OCI-M2 (cell line): ENCODE data around the gene CCDC73.
"Not testable (repeated sequence)": the region's sequence is repeated elsewhere in the genome, so short reads cannot be mapped to it uniquely, and the experiment has no call there.

Experiments used
- DNase-seq: peaks from one replicate; lab custom pipeline; 2025; ENCODE audit not compliant: unreplicated experiment; lab: John Stamatoyannopoulos, UW

The CCDC73 gene

GRCh38 chr11:32706985-32707741 lies 87.3 kb downstream of the CCDC73 start:
- DNase-seq: no peak

- no peak for DNase-seq
Observed at GRCh38 chr11:32705309-32706033, 89.0 kb downstream of the CCDC73 start.

GRCh38 chr11:32704775-32705174 lies 89.7 kb downstream of the CCDC73 start:
- DNase-seq: no peak

GRCh38 chr11:32704261-32704660 lies 90.2 kb downstream of the CCDC73 start:
- DNase-seq: no peak

GRCh38 chr11:32701616-32702015 lies 92.8 kb downstream of the CCDC73 start:
- DNase-seq: no peak

GRCh38 chr11:32698579-32698978 lies 95.9 kb downstream of the CCDC73 start:
- DNase-seq: no peak

GRCh38 chr11:32671051-32671450 lies 123.4 kb downstream of the CCDC73 start:
- no peak for DNase-seq

- no peak for DNase-seq
Observed at GRCh38 chr11:32659672-32660071, 134.8 kb downstream of the CCDC73 start.

- DNase-seq: no peak
Observed at GRCh38 chr11:32658639-32659406, 135.6 kb downstream of the CCDC73 start.

GRCh38 chr11:32643526-32643925 lies 150.9 kb downstream of the CCDC73 start:
- DNase-seq: no peak

- DNase-seq: no peak
Observed at GRCh38 chr11:32641361-32641760, 153.1 kb downstream of the CCDC73 start.

- no peak for DNase-seq
Observed at GRCh38 chr11:32635819-32636218, 158.6 kb downstream of the CCDC73 start.

GRCh38 chr11:32630844-32631243 lies 163.6 kb downstream of the CCDC73 start:
- no peak for DNase-seq

- no peak for DNase-seq
Observed at GRCh38 chr11:32616903-32617302, 177.6 kb downstream of the CCDC73 start.

- DNase-seq: no peak
Observed at GRCh38 chr11:32615422-32615821, 179.0 kb downstream of the CCDC73 start.

GRCh38 chr11:32613500-32614151 lies 180.8 kb downstream of the CCDC73 start:
- no peak for DNase-seq

- DNase-seq: no peak
Observed at GRCh38 chr11:32610797-32611352, 183.6 kb downstream of the CCDC73 start.

- DNase-seq: not testable (repeated sequence)
Observed at GRCh38 chr11:32608826-32609225, 185.6 kb downstream of the CCDC73 start.

- no peak for DNase-seq
Observed at GRCh38 chr11:32606220-32606619, 188.2 kb downstream of the CCDC73 start.

- DNase-seq: no peak
Observed at GRCh38 chr11:32602657-32603415, 191.6 kb downstream of the CCDC73 start.
